Osteoblast (primary cell): Measurements from ENCODE around the gene AKT1S1. TPM values are rescaled to one million over a fixed set of nuclear protein-coding genes. Genes with fewer than 3 reads are reported as not detected.
A peak's percentile ranks its signal among the peaks of the same experiment; 100 is the strongest.

Experiments used
- DNase-seq: peaks from one replicate; pipeline ENCODE4 v3.0.0; 2011; ENCODE audit warnings: low spot score, mixed read lengths; ENCODE audit not compliant: insufficient read length; ENCODE audit errors: missing footprints
- H2AFZ ChIP-seq: 2 replicates; pipeline ENCODE4 v1.6.0; 2011; ENCODE audit warnings: mild to moderate bottlenecking, low read length
- H3K27ac ChIP-seq: 2 replicates; pipeline ENCODE4 v1.5.1; 2011; ENCODE audit warnings: mild to moderate bottlenecking, low read depth, low read length, moderate library complexity
- H3K27me3 ChIP-seq: 2 replicates; pipeline ENCODE4 v1.6.0; 2012; ENCODE audit warnings: mild to moderate bottlenecking, control low read depth, inconsistent platforms, low read length, moderate library complexity; ENCODE audit not compliant: insufficient read depth
- H3K36me3 ChIP-seq: 2 replicates; pipeline ENCODE4 v1.5.1; 2011; ENCODE audit warnings: mild to moderate bottlenecking, low read length, control low read depth, moderate library complexity; ENCODE audit not compliant: insufficient read depth
- H3K4me1 ChIP-seq: 2 replicates; pipeline ENCODE4 v1.5.1; 2011; ENCODE audit warnings: mild to moderate bottlenecking, low read length, control low read depth, moderate library complexity; ENCODE audit not compliant: insufficient read depth
- H3K4me2 ChIP-seq: 2 replicates; pipeline ENCODE4 v1.6.0; 2011; ENCODE audit warnings: mild to moderate bottlenecking, low read length; ENCODE audit not compliant: insufficient read depth
- H3K4me3 ChIP-seq: fragments of 200-600 bp; sonication (generic); 3 replicates; pipeline ENCODE4 v1.5.1; 2012; ENCODE audit warnings: mild to moderate bottlenecking, low read length, inconsistent platforms; ENCODE audit not compliant: insufficient read depth
- H3K79me2 ChIP-seq: 2 replicates; pipeline ENCODE4 v1.6.0; 2012; ENCODE audit warnings: mild to moderate bottlenecking, low read length, control low read depth, inconsistent platforms; ENCODE audit not compliant: insufficient read depth
- H3K9me3 ChIP-seq: 2 replicates; pipeline ENCODE4 v1.5.1; 2011; ENCODE audit warnings: low read depth, low read length, control low read depth
- H4K20me1 ChIP-seq: 2 replicates; pipeline ENCODE4 v1.6.0; 2012; ENCODE audit warnings: mild to moderate bottlenecking, low read length, control low read depth; ENCODE audit not compliant: insufficient read depth
- total RNA-seq: library from RNA; depleted of rRNA; stranded (reverse); fragments of >200 nt; gene quantifications from 2 replicates; pipeline ENCODE4 v1.2.3, GENCODE V29; 2012
- TF ChIP-seq, protein P1 (sequence below): IDR thresholded peaks from 2 replicates; pipeline ENCODE4 v1.5.1; 2011; ENCODE audit warnings: mild to moderate bottlenecking, low read depth, low read length, moderate library complexity; ENCODE audit errors: extremely low read depth

Gene AKT1S1
- total RNA-seq, 1 donor: 13.4 TPM

DNA sequence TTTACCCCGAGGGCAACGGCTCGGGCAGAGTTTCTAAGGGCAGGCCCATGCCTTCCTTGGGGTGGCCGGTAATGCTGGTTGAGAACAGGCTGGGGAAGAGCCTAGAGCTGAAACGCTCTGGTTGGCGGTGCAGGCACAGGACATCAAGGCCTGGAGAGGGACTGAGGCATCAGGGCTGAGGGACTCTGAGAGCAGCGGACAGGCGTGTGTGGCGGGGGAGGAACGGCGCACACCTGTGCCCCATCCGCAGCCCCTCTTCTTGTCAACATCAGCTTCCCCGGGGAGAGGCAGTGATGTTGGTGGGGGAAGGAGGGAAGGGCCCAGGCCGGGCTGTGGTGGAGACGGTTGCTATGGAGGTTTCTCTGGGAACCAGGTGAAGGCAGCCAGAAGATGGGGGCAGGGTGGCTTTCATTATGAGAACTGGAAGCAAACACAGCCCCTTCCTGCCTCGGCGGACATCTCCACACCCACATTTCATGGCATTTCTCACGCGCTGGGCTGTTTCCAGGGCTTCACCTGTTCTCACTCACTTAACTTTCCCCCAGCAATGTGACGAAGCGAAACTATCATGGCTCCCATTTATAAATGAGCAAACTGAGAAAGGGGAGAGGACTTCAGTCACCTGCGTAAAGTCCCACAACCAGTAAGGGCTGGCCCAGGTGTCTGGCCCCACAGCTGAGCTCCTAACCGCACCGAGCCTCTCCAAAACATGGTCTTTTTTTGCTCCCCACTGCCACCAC, 43.6 kb upstream of the AKT1S1 start:
- H3K4me3 ChIP-seq: no peak overlapping the region
- H3K27ac ChIP-seq: no peak overlapping the region
- H3K27me3 ChIP-seq: no peaks in the 10 kb centered on the region
- no peak overlapping the region for H3K4me2 ChIP-seq
- TF ChIP-seq, protein P1, sequence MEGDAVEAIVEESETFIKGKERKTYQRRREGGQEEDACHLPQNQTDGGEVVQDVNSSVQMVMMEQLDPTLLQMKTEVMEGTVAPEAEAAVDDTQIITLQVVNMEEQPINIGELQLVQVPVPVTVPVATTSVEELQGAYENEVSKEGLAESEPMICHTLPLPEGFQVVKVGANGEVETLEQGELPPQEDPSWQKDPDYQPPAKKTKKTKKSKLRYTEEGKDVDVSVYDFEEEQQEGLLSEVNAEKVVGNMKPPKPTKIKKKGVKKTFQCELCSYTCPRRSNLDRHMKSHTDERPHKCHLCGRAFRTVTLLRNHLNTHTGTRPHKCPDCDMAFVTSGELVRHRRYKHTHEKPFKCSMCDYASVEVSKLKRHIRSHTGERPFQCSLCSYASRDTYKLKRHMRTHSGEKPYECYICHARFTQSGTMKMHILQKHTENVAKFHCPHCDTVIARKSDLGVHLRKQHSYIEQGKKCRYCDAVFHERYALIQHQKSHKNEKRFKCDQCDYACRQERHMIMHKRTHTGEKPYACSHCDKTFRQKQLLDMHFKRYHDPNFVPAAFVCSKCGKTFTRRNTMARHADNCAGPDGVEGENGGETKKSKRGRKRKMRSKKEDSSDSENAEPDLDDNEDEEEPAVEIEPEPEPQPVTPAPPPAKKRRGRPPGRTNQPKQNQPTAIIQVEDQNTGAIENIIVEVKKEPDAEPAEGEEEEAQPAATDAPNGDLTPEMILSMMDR: no peak
- H3K4me1 ChIP-seq: peaks cover 10% of the 10 kb centered on the region
- H4K20me1 ChIP-seq: peaks cover 63% of the 10 kb centered on the region
- peaks cover 42% of the 10 kb centered on the region for H3K36me3 ChIP-seq
- DNase-seq: no peak
- no peaks in the 10 kb centered on the region for H3K9me3 ChIP-seq
- peaks cover 90% of the 10 kb centered on the region for H3K79me2 ChIP-seq
- H2AFZ ChIP-seq: no peak overlapping the region

DNA sequence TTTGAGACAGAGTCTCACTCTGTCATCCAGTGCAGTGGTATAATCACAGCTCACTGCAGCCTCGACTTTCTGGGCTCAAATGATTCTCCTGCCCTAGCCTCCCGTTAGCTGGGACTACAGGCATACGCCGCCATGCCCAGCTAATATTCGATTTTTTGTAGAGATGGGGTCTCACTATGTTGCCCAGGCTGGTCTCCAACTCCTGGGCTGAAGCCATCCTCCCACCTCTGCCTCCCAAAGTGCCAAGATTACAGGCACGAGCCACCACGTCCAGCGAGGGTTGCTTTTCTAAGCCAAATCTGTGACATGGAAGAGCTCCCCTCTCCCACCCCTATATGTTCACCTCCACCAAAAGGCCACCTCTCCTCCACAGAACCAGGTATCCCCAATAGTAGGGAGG, 40.9 kb upstream of the AKT1S1 start:
- H3K4me3 ChIP-seq: no peak overlapping the region
- peaks cover 47% of the 10 kb centered on the region for H3K36me3 ChIP-seq
- no peak overlapping the region for H2AFZ ChIP-seq
- TF ChIP-seq, protein P1: no peak
- no peak overlapping the region for H3K27ac ChIP-seq
- no peaks in the 10 kb centered on the region for H3K9me3 ChIP-seq
- no peak for DNase-seq
- no peaks in the 10 kb centered on the region for H3K27me3 ChIP-seq
- no peak overlapping the region for H3K4me2 ChIP-seq
- H4K20me1 ChIP-seq: peaks cover 58% of the 10 kb centered on the region
- peaks cover 10% of the 10 kb centered on the region for H3K4me1 ChIP-seq
- peaks cover 86% of the 10 kb centered on the region for H3K79me2 ChIP-seq

DNA sequence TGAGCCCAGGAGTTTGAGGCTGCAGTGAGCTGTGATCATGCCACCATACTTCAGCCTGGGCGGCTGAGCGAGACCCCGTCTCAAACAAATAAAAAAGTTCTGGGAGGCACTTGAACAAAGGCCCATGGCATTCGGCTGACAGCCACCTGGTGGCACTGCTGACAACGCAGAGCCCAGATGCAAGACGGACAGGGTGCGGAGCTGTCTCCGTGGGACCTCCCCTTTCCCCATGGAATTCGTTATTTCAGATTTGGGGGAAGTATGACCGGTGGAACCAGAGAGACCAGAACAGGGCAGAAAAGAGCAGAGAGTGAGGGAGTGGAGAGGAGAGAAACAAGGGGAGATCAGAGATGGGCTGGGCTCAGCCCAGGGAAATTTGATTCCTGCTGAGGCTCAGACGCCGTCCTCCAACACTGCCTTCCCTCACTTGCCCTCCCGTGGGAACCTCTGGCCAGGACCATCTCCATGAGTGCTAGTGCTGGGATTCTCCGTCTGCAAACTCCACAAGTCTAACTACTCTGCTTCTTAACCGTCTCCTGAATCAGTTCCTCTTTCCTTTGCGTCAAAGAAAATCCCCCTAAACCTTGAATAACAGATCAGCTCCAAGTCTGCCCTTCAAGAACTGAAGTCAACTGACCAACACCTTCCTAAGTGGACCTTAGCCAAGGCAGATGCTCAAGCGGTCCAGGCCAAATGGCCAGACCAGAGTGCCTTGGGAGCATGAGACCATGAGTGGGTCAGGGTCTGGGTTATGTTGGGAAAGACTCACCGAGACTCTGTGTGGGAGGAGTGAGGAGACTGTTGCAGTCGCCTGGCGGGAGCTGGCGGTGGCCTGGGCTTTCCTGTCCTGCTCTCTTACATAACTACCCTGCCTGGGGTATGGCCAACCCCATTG, 39.9 kb upstream of the AKT1S1 start:
- peaks cover 52% of the 10 kb centered on the region for H3K36me3 ChIP-seq
- H3K4me1 ChIP-seq: peaks cover 4% of the 10 kb centered on the region
- H3K4me3 ChIP-seq: no peak overlapping the region
- no peak overlapping the region for H3K27ac ChIP-seq
- TF ChIP-seq, protein P1: peak; percentile 22
- no peak overlapping the region for H3K4me2 ChIP-seq
- no peaks in the 10 kb centered on the region for H3K9me3 ChIP-seq
- H3K27me3 ChIP-seq: no peaks in the 10 kb centered on the region
- H2AFZ ChIP-seq: no peak overlapping the region
- DNase-seq: no peak
- peaks cover 79% of the 10 kb centered on the region for H3K79me2 ChIP-seq
- peaks cover 48% of the 10 kb centered on the region for H4K20me1 ChIP-seq

DNA sequence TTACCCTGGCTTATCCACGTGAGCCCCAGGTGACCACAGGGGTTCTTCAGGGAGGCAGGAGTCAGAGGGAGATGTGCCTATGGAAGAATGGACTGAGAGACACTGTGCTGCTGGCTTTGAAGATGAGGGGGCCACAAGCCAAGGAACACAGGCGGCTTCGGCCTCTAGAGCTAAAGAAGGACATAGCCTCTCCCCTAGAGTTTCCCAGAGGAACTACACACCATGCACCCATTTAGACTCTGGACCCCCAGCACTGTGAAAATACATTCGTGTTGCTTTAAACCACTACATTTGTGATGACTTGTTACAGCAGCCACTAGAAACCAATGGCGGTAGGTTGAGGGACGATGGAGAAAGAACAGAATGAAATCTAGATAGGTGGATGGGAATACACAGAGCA, 38.1 kb upstream of the AKT1S1 start:
- Histone ChIP-seq H3K27ac (no peak overlapping the region), H3K4me1 (peaks cover 3% of the 10 kb centered on the region), H3K9me3 (no peaks in the 10 kb centered on the region), H2AFZ (no peak overlapping the region), H3K36me3 (peaks cover 50% of the 10 kb centered on the region), H4K20me1 (peaks cover 32% of the 10 kb centered on the region), H3K4me3 (no peak overlapping the region), H3K4me2 (no peak overlapping the region), H3K27me3 (no peaks in the 10 kb centered on the region), H3K79me2 (peaks cover 62% of the 10 kb centered on the region)
- no peak for DNase-seq
- TF ChIP-seq, protein P1: no peak
